Left ventricle myocardium superior (tissue), 1 donor: ENCODE measurements around the gene TBX4. TPM values are rescaled to one million over a fixed set of nuclear protein-coding genes. Genes with fewer than 3 reads are reported as not detected.

Experiments
- ATAC-seq: fragments of 200-7000 bp; cut with Tn5 transposase; one replicate; pipeline ENCODE4 v1.9.1; 2020; ENCODE audit warnings: mild to moderate bottlenecking, moderate library complexity
- DNase-seq: peaks from one replicate; pipeline ENCODE4 v3.0.0-alpha.2; 2020
- intact Hi-C: fragments of 100-400 bp; cut with micrococcal nuclease; formaldehyde crosslinking; loops from one replicate; pipeline ENCODE4 v1.11.0; 2022
- total RNA-seq: library from RNA; stranded (reverse); fragmentation: NEBNext Ultra II Directional; extraction: Animal tissue kit (Norgen Biotek cat#: 25700); gene quantifications from one replicate; pipeline ENCODE4 v1.2.1, GENCODE V29; 2021
- donor health status: DM: no; HTN: yes; CAD: no; lungs with severe emphysema.

The TBX4 gene
- total RNA-seq, 1 donor from 2014 or later = not detected

DNA sequence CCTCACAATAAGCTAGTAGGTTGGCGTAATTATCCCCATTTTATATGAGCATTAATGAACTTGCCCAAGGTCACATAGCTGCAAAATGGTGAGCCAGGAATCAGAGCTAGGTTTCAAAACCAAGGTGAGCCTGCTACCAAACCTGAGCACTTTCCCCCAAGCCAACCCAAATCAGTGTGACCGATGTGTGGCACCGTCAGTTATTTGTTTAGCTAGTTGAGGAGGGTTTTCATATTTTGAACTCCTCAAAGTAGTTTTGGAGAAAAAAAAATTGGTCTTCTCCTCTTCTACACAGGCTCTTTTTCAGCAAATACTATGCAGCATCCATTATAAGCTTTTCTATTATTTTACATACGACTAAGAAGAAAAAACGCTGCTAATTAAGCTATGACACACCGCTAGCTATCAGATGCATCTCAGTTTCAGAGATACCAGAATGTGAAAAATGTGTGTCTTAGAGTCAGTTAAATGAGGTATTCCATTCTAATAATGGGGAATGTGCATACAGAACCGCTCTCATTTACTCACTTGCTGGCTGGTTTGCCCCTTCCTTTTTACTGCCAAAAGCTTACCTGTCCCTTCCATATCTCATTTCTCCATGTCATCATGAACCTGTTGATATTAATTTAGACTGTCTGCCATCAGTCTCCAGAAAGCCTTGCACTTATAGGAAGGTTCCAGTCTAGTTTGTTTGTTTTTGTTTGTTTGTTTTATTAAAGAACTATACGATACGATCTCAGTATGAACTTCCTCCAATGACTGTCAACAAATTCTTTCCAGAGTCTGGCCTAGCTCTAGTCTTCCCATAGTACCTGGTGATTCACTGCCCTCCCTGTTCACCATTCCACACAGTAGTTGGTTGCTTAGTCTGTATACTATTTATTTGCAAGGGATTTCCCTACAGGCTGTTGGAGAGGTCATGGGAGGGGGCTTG lies 2.2 kb upstream of the TBX4 start:
- ATAC-seq (no peak), DNase-seq (no peak)
- intact Hi-C loops = no loop called here

DNA sequence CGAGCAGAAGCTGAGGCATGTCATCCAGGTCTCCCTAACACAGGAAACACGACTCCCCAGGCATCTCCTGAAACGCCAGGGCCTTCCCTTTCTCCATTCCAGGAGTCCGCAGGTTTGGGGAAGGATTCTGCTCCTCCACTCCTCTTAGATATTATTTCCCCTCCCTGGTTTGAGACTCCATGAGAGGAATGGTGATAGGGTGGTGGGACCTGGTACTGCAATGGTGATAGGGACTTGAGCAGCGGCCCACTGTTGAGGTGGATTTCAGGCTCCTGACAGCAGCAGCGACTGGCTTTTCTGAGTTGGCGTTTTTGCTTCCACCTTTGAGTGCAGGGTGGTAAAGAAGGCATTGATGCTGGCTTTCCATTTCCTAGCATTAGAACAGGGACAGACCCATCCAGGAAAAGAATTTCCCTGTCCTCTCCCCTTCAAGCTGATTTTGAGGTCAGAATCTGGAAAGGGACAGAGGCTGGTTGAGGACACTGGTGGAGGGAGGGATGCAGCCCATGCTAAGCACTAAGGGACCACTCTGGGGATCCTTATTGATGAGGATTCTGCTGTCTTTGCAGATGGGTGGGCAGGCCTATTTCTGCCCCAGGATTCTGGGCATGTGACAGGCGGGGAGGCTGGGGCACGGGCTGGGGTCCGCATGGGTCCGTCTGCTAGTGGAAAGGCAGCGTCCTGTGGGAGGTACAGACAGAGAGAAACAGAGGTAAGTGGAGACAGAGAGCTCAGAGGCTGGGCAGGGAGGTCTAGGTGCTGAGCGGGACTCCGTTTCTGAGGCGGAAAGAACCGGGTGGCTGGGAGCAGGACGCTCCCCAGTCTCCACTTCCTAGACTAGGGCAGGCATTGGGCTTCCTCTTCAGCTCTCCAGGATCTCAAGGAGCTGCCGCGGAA lies 1.3 kb upstream of the TBX4 start:
- ATAC-seq (no peak), DNase-seq (no peak)
- intact Hi-C loops = no loop called here

DNA sequence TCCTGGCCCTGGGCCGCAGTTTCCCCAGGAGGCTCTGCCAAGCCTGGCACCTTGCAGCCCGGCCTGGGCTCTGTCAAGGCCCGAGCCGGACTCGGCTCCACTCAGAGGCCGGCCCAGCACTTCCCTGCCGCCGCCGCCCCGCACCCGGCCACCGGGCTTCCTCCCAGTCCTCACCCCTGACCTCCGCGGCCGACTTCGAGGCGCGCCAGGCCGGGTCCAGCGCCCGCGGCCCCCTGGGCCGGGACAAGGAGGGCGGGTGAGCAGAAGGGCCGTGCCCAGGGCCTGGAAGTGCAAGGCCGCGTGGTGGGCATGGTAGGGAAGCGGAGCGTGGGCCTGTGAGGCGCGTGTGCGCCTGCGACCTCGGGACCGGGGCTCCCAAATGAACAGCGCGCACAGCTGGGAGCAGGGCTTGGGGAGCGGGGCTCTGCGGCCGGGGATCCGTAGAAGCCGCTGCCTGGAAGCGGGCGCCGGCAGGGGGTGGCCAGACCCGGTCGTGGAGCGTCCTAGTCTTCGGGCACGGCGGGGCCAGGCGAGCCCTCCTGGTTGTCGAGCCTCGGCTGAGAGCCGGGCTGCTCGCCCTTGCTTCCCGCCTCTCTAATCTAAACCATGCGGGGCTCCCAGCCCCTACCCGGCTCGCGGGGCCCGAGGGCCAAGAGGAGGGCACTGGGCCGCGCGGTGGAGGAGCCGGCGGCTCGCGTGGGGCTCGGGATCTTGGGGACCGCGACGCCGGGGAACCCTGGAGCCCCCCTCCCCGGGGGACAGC lies 503 bp upstream of the TBX4 start:
- intact Hi-C loops = no loop called here
- ATAC-seq = peak; percentile 50
- DNase-seq = no peak

DNA sequence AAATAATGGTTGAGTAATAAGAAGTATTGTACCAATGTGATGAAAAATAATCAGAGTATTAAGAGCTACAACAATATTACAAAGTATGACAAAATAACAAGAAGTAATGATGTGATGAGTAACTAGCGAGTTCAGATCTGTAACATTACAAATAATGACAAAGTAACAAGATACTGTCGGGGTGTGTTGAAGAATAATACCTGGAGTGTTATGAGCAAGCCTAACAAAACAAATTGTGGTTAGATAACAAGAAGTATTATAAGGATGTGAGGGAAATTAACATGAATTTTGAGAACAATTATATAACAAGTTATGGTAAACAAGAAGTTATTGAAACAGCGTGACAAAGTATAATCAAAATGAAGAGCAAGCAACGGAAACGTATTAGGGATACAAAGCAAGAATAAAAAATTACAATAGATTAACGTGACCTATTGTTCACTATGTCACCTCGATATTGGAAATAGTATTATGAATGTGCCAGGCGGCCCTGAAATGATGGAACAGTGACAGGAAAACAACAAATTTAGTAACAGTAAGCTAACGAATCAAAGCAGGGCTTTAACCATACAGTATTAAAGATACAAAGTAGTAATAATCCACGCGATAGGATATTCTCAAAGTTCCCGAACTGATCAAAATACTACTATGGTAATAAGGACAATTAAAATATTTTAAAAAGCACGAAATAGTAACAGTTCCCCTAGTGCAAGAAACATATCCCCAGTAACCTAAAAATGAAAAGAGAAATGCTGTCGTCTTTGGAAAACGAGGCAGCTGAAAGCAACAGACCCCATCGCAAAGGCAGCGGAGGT lies 1.6 kb downstream of the TBX4 start:
- intact Hi-C loops = no loop called here
- ATAC-seq (no peak), DNase-seq (no peak)

DNA sequence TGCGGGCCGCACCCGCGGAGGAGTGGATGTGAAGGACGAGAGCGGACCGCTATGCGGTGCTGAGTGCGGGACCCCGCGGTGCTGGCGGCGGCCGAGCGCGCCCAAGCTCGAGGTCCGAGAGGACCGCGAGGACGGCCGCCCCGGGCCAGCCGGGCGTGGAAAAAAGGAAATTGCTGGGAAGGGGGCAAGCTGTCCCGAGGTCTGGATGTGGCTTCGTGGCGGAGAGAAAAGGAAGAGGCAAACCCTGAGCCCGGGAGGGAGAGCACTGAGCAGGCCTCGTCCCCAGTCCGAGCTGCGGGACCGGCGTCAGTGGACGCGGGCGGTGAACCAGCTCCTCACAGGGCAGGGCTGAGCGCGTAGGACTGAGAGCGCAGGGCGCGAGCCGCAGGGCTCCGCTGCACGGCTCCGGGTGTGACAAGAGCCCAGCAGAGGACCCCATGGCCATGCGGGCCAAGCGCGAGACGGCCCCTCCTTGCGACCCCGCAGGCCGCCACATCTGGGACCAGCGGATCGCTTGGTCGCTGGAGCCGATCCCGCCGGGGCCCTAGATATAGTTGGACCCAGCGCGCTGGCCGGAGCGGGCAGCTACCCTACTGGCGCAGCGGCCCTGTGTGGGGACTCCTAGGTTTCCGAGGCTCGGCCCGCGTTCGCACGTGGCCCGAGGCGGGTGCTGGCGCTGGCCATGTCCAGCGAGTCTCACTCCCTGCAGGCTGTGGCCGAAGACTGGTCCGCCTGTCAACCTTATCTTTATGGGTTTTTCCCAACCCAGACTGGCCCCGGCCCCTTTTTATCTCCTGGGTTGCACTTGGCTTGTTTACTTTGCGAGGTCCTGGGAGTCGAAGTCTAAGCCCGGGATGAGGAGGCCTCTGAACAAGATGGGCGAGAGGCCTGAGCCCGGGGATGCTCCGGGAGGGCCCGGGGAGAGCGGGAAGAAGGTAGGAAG lies 2.4 kb downstream of the TBX4 start:
- no peak for ATAC-seq
- intact Hi-C loops = no loop called here
- DNase-seq = no peak

DNA sequence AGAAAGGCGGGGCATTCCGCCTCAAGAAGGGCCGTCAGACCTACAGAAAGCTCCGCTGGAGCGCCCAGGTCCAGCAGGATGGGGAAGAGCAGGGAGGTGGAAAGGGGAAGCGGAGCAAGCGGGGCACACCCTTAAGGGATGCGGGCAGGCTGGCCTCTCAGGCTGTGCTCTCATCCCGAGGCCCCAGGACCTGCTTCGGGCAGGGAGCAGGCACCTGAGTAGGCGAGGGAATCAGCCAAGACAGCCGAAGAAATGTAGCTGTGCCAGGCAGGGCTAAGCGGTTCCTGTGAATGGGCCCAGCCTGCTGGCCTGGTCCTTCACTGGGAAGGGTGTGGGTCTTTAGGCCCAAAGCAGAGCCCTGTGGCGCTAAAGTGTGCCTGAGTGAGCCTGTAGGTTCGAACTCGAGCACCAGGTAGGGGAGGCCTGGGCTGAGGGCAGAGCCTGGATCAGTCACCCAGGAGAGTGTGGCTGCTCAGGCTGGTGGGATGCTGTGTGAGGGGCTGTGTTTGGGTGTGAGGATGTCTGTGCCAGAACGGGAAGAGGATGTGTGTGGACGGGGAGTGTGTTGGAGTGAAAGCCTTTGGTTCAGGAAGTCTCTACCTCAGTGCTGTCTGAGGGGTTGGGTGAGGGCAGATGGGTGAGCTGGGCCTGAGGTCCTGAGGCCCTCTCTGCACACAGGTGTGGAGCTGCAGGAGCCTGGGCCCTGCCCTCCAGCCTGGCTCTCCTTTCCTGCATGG lies 3.3 kb downstream of the TBX4 start:
- intact Hi-C loops = no loop called here
- DNase-seq = no peak

DNA sequence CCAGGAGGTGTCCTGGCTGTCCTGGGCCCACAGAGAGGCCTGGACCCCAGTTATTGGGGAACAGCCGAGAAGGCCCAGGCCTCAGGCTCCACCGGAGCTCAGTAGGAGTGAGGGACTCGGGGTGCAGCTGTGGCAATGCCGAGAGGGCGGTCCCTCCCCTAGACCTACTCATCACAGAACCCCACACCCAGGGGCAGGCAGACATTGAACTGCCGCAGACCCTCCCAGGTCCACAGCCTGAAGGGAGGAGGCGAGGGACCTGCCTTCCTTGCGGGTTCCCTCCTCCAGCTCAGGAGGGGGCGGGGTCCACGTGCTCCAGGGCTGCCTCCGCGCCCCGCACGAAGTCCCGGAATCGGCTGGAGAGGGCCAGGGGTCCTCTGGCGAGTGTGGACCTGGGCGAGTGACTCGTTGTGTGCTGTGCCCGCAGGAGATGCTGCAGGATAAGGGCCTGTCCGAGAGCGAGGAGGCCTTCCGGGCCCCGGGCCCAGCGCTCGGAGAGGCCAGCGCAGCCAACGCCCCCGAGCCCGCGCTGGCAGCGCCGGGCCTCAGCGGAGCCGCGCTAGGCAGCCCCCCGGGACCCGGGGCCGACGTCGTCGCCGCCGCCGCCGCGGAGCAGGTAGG lies 3.9 kb downstream of the TBX4 start:
- intact Hi-C loops = no loop called here
- DNase-seq = no peak

More for the DNA sequence above, 3.3 kb downstream of the TBX4 start:
- no peak for ATAC-seq

DNA sequence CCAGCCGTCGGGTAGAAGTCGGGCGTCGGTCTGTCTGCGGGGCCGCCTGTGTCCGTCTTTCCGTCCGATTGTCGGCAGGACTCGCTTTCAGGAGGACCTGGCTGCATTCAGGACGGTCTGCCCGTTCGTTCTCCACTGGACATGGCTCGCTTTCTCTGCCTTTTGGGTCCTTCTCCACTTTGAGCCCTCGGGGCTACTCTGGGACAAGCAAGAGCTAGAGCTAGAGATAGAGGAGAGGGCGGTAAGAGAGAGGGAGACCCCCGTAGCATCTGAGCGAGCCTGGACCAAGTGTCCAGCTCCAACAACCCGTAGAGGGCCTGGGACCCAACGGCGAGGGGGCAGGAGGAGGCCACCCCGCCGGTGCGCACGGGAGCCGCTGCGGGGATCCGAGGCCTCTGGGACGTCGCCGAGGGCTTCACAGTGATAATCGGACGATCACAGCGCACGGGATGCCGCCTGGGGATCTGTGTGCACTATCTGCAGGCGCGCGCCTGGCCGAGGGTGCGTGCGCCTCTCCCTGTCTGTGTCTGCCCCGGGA lies 4.5 kb downstream of the TBX4 start:
- ATAC-seq (no peak), DNase-seq (no peak)
- intact Hi-C loops = no loop called here

More for the DNA sequence above, 3.9 kb downstream of the TBX4 start:
- no peak for ATAC-seq

DNA sequence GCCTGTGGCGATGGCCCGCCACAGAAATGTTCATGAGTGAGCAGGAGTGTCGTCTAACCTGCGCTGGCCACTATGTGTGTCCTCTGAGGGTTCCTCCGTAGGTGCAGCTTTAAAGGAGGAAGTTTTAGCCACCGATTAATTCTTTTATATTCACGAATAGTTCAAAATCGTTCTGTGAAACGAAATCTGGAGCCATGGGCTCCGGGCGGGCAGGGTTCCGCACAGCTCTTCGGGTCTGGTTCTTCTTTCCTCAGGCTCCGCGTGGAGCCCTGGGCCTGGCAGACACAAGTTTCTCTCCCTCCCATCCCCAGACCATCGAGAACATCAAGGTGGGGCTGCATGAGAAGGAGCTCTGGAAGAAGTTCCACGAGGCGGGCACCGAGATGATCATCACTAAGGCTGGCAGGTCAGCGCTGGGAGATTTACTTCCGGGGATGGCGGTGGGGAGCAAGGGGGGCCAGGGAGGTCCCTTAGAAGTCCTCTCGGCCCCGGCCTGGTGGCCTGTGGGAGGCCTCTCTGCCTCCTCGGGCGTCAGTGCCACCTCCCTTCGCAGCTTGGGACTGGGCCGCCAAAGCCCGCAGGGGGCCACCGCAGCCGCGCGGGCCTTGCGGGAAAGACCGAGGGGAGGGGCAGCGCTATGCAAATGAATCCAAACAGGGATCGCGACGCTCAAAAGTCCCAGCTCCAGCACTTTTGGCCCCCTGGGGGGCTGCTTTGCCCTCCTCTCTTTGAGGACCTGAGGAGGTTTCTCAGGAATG lies 5.2 kb downstream of the TBX4 start:
- intact Hi-C loops = no loop called here
- no peak for ATAC-seq
- DNase-seq = no peak

DNA sequence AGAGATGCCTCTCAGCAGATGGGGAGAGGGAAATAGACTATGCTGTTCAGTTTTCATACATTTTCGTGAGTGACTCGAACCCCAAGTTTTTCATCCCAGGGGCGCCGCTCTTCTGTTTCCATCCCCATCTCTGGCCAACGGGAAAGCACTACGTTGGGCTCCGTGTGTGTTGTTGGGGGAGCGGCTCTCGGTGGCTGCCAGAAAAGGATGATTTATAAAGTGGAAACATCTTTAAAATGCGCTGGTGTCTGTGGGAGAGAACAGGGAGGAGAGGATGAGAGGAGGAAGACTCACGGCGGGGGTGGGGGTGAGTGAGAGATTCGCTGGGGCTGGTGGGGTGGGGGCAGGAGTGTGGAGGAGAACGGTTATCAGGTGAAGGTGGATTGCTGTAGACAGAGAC lies 5.8 kb downstream of the TBX4 start:
- intact Hi-C loops = no loop called here
- ATAC-seq = no peak
- DNase-seq = no peak

DNA sequence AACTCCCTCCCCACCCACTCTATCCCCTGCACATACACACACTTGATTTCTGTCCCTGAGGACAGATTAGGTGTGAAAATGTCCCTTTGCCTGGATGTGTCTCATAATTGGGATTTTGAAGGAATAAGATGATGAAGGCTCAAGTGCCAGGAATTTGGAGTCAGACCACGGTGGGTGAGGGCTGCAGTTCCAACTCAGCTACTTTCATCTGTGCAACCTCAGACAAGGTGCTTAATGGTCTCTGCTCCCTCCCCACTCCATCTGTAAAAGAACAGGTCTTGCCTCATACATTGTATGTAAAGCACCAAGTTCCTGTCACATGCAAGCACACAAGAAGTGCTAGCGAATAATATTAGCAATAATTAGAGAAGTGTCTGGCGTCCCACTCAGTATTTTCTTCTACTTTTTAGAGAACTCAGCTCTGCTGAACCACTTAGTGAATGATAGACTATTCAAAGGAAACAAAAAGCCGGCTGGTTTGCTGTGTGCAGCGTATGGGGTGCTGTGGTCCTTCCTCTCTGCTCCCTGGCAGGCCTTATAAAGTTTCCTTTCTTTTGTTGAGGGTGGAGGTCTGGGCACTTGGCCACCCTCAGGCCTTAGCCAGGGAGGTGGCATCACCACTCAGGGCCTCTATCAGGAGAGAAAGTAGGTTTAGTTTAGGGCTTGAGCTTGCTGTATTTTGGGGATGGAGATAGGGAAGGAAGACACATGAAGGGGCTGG lies 6.4 kb downstream of the TBX4 start:
- ATAC-seq (no peak), DNase-seq (no peak)
- intact Hi-C loops = no loop called here

DNA sequence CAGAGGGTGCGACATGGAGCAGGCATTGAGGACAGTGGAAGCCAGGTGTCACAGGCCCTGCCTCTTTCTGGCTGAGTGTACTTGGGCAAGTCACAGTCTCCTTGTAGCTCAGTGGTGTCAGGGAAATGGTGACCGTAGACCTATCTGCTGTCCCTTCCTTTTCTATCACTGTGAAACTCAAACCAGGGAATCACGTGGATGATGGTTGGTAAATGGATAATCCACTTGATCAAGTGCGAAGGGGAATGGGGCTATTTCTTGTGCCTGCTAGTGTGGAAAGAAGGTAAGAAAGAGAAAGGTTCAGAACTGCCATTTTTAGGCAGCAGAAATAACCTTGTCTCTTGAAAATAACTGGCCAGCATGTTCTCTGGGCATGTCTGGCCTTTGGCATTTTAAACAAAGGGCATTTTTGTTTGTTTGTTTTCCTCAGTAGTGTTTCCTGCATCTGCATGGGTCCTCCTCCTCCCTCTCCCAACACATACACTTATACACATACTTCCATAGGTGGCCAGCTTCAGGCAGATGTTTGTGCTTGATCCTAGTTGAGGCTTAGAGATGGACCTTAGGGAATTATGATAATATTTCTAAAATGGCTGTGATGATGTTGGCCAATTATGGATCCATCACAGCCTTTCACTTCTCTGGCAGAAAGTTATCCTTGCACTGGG lies 7.1 kb downstream of the TBX4 start:
- DNase-seq (no peak), ATAC-seq (no peak)
- intact Hi-C loops = no loop called here

DNA sequence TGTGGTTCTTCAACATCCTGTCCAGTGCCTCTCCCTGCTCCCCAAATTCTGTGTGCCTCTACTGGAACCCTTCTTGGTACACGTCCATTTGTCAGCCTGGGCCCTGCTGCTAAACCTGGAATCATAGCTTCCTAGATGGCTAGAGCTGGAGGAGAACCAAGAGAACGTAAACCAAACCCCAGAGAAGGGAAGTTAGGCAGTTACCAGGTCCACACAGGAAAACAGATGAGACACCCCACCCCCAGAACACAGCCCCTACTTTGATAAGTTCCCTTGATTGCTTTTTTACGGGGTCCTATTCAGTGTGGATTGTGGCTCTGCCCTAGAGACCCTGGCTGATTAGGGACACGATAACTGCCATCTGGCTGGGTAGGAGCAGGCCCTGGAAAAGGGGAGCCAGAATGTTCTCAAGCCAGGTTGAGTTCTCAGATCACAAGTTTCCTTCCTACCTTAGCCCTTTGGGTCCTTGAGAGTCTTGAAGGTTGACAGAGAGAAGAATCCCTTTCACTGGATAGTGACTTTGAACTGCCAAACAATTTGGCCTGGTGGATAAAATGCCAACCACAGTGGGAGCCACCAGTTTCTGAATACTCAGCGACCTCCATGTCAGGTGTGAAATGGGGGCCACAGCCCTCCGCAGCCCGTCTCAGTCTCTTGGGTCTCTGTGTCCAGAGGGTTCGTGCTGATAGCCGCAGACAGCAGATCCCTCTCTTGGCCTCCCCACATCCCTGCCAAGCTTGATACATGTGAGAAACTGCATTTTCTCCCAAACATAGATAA lies 7.9 kb downstream of the TBX4 start:
- no peak for ATAC-seq
- DNase-seq = no peak
- intact Hi-C loops = no loop called here
